ENCODE results near the gene HAO1.

HAO1 gene

DNA sequence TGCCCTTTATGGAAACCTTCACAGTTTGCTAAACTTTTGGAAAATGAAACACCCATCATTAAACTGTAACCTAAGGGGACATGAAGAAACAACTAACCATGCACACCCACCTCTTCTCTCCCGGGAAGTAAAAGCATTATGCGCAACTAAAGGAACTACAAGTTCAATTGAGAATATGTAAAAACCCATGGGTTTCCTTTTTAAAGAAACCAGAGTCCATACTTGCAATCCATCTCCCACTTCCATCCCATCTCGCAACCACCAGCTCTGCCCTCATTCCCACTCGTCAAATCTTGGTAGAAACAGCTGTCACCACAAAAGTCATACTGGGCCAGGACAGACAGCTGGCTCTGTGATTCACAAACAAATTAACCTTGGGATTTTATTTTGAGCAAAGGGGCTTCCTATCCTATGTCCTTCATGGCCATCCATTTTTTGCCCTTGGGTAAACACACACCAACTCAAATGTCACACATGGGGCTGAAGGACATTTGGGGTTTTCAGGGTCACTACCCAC lies 81.5 kb downstream of the HAO1 start:
- TF ChIP-seq, protein P1, sequence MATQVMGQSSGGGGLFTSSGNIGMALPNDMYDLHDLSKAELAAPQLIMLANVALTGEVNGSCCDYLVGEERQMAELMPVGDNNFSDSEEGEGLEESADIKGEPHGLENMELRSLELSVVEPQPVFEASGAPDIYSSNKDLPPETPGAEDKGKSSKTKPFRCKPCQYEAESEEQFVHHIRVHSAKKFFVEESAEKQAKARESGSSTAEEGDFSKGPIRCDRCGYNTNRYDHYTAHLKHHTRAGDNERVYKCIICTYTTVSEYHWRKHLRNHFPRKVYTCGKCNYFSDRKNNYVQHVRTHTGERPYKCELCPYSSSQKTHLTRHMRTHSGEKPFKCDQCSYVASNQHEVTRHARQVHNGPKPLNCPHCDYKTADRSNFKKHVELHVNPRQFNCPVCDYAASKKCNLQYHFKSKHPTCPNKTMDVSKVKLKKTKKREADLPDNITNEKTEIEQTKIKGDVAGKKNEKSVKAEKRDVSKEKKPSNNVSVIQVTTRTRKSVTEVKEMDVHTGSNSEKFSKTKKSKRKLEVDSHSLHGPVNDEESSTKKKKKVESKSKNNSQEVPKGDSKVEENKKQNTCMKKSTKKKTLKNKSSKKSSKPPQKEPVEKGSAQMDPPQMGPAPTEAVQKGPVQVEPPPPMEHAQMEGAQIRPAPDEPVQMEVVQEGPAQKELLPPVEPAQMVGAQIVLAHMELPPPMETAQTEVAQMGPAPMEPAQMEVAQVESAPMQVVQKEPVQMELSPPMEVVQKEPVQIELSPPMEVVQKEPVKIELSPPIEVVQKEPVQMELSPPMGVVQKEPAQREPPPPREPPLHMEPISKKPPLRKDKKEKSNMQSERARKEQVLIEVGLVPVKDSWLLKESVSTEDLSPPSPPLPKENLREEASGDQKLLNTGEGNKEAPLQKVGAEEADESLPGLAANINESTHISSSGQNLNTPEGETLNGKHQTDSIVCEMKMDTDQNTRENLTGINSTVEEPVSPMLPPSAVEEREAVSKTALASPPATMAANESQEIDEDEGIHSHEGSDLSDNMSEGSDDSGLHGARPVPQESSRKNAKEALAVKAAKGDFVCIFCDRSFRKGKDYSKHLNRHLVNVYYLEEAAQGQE (IDR thresholded peaks at IDR 0.05; ENCODE audit: insufficient read depth in 1 of 2, low read depth in 2 of 2, low read length in 2 of 2): no peak
- TF ChIP-seq POLR2AphosphoS5 (IDR thresholded peaks at IDR 0.05; ENCODE audit: low read depth, low read length) (no peak), TAF1 (IDR thresholded peaks at IDR 0.05; ENCODE audit: borderline replicate concordance, insufficient read depth, low read length) (no peak), FOXP2 (optimal IDR thresholded peaks at IDR 0.05; ENCODE audit: borderline replicate concordance, extremely low read depth, extremely low read length, insufficient read depth) (no peak)

DNA sequence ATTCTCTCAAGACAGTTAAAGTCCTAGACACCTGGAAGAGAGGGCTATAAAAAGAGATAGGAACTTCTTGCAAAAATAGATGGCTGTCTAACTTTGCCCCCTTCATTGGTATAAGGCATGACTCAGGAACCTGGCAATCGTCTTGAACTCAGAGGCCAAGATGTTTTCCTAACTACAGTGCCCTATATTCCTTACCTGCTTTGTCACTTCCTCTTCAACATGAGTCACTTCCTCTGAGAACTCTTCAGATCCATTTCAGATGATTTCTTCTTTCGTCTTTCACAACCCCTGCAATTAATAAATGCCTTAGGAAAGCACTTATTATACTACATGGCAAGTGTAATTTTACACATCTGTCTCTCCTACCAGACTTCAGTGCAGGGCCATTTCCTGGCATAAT lies 83.5 kb downstream of the HAO1 start:
- TF ChIP-seq, protein P1 (IDR thresholded peaks at IDR 0.05; ENCODE audit: insufficient read depth in 1 of 2, low read depth in 2 of 2, low read length in 2 of 2): no peak
- no peak for TF ChIP-seq FOXP2 (optimal IDR thresholded peaks at IDR 0.05; ENCODE audit: borderline replicate concordance, extremely low read depth, extremely low read length, insufficient read depth)
- no peak for TF ChIP-seq POLR2AphosphoS5 (IDR thresholded peaks at IDR 0.05; ENCODE audit: low read depth, low read length)
- TF ChIP-seq SIN3A (IDR thresholded peaks at IDR 0.05; ENCODE audit: borderline replicate concordance, insufficient read depth, low read length): no peak
- TF ChIP-seq TAF1 (IDR thresholded peaks at IDR 0.05; ENCODE audit: borderline replicate concordance, insufficient read depth, low read length): no peak

DNA sequence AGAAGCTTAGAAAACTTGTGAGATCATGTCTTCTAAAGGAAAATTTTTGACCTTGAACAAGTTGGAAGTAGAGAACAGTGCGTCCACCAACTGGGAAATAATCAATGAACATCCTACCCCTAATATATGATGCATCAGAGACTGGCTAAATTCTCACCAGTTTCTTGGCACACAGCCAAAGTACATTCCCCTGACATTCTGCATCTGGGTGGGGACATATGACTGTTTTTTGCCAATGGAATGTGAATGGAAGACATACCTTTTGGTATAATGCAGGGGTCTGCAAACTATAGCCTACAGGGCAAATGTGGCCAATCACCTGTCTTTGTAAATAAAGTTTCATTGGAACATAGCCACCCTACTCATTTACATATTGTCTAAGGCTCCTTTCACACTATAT lies 84.7 kb downstream of the HAO1 start:
- TF ChIP-seq SIN3A (IDR thresholded peaks at IDR 0.05; ENCODE audit: borderline replicate concordance, insufficient read depth, low read length): no peak
- TF ChIP-seq POLR2AphosphoS5 (IDR thresholded peaks at IDR 0.05; ENCODE audit: low read depth, low read length): no peak

DNA sequence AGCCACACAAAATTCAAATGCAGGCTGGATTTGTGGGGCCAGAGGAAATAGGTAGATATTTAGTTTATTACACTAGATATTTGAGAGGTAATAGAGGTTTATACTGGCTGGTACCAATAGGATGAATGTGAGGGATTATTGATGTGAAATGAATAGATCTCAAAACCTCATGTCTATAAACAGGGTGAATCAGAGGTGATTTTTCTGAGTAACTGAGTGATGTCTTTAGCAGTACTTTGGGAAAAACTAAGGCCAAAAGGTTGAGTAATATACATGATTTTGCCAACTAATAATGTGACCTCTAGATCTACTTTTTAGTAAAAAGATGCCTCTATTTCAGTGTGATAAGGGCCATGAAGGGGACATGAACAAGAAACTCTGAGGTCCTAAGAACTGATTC lies 86.8 kb downstream of the HAO1 start:
- TF ChIP-seq TAF1 (IDR thresholded peaks at IDR 0.05; ENCODE audit: borderline replicate concordance, insufficient read depth, low read length) (no peak), POLR2AphosphoS5 (IDR thresholded peaks at IDR 0.05; ENCODE audit: low read depth, low read length) (no peak), FOXP2 (optimal IDR thresholded peaks at IDR 0.05; ENCODE audit: borderline replicate concordance, extremely low read depth, extremely low read length, insufficient read depth) (no peak), SIN3A (IDR thresholded peaks at IDR 0.05; ENCODE audit: borderline replicate concordance, insufficient read depth, low read length) (no peak)

DNA sequence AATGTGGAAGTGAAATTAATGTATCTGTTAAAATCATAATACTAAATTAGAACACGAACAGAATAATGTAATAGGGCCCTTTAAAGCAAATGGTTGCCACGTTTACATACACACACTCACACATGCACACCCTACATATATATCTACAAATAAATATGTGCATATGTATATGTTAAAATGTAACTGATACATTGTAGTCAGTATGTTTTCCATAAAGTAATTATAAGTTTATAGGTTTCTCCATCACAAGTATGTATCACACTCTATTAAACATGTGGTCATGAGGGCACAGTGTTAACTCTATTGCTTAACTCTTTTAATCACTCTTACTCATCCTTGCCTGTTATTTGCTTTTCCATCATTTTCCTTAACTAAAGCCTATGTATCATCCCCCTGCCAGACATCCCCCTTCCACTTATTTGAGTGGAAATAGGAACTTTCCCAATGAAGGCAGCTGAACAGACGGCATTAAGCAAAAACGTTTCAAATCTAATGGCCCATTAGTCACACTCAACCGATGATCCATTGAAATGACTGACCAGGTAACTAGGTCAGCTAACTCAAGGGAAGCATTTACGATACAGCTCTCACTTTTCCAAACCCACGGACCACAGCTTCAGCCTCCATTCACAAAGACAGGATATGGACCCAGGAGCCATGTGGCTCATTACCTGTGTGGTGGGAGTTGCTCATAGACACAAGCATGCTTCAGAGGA lies 89.3 kb downstream of the HAO1 start:
- TF ChIP-seq, protein P1 (IDR thresholded peaks at IDR 0.05; ENCODE audit: insufficient read depth in 1 of 2, low read depth in 2 of 2, low read length in 2 of 2): no peak
- TF ChIP-seq FOXP2 (optimal IDR thresholded peaks at IDR 0.05; ENCODE audit: borderline replicate concordance, extremely low read depth, extremely low read length, insufficient read depth): no peak
- no peak for TF ChIP-seq SIN3A (IDR thresholded peaks at IDR 0.05; ENCODE audit: borderline replicate concordance, insufficient read depth, low read length)
- TF ChIP-seq TAF1 (IDR thresholded peaks at IDR 0.05; ENCODE audit: borderline replicate concordance, insufficient read depth, low read length): no peak
- TF ChIP-seq POLR2AphosphoS5 (IDR thresholded peaks at IDR 0.05; ENCODE audit: low read depth, low read length): no peak

DNA sequence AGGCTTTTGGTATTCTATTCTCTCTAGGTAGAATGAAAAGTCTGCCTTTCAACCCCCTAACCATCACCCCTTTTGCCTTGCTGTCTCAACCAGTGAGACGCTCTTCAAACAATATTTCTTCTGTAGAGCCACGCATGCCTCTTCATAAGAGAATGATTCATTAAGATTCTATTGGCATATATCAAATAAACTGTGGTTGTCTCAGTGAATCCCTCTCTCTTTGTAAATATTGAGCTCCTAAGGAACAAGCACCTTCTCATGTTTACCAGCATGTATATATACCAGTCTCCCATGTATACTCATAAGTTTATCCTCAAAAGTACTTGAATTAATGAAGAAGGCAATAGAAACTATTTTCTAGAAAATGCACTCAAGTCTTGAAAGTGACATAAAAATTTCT lies 90.6 kb downstream of the HAO1 start:
- TF ChIP-seq SIN3A (IDR thresholded peaks at IDR 0.05; ENCODE audit: borderline replicate concordance, insufficient read depth, low read length) (no peak), POLR2AphosphoS5 (IDR thresholded peaks at IDR 0.05; ENCODE audit: low read depth, low read length) (no peak), FOXP2 (optimal IDR thresholded peaks at IDR 0.05; ENCODE audit: borderline replicate concordance, extremely low read depth, extremely low read length, insufficient read depth) (no peak), TAF1 (IDR thresholded peaks at IDR 0.05; ENCODE audit: borderline replicate concordance, insufficient read depth, low read length) (no peak)
- TF ChIP-seq, protein P1 (IDR thresholded peaks at IDR 0.05; ENCODE audit: insufficient read depth in 1 of 2, low read depth in 2 of 2, low read length in 2 of 2): no peak

All from PFSK-1 (cell line).